ENCODE data around the gene RTP3. TPM values are rescaled to one million over a fixed set of nuclear protein-coding genes. Genes with fewer than 3 reads are reported as not detected.

The RTP3 gene
- polyA plus RNA-seq, 6 donors from 2014 or later, result not detected

DNA sequence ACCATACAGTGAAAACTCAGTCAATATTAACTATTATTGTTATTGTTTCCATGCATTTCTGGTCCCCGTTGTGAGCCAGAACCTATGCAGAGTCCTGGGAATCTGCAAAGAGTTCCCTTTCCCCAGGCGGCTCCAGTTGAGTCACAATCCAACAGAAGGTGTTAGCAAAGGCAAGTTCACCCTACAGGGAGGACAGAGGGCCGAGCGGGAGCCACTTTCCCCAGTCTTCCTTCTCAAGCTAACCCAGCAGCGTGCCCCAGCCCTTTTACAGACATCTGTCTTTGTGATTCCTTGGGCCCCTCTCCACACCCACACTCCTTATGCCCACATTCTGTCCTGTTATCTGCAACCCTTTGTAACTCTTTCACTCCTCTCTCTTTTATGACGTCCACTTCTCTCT lies 20.0 kb upstream of the RTP3 start:
- Mint-ChIP-seq H3K4me1 (no peaks in the 10 kb centered on the region), H3K27ac (no peak overlapping the region), H3K4me3 (no peak overlapping the region), H3K36me3 (peaks cover 4 to 18% of the 10 kb centered on the region in 2 donors), H3K27me3 (peaks cover 27 to 59% (median 54%) of the 10 kb centered on the region in 3 donors), H3K9me3 (peaks cover 8 to 22% (median 11%) of the 10 kb centered on the region in 7 donors)
- no peak for DNase-seq
- no peak for ATAC-seq (ENCODE audit: low read depth in 2 of 2)

DNA sequence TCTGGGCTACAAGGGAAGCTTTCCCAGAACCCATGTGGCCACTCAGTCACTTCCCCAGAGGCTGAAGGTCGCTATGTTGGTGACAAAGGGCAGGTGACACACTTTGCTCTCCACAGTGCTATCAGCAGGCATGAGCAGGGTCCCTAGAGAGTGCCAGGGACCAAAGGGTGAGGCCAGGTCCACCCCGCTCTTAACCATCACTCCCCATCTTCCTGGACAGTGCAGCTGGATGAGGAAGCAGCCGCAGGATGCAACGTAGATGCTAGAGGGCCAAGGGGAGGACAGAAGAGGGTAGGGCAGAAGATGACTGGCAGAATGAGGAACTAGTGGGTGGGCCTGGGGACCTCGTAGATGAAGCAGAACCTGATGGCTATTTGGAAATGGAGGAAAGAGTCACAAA lies 19.4 kb upstream of the RTP3 start:
- Mint-ChIP-seq H3K4me1 (no peaks in the 10 kb centered on the region), H3K9me3 (peaks cover 8 to 22% (median 11%) of the 10 kb centered on the region in 7 donors), H3K27me3 (peaks cover 21 to 53% (median 48%) of the 10 kb centered on the region in 3 donors), H3K27ac (peak overlapping the region in 1 of 6 donors; percentile 6), H3K4me3 (no peak overlapping the region), H3K36me3 (peaks cover 4 to 18% of the 10 kb centered on the region in 2 donors)
- DNase-seq (no peak), ATAC-seq (ENCODE audit: low read depth in 2 of 2) (no peak)

DNA sequence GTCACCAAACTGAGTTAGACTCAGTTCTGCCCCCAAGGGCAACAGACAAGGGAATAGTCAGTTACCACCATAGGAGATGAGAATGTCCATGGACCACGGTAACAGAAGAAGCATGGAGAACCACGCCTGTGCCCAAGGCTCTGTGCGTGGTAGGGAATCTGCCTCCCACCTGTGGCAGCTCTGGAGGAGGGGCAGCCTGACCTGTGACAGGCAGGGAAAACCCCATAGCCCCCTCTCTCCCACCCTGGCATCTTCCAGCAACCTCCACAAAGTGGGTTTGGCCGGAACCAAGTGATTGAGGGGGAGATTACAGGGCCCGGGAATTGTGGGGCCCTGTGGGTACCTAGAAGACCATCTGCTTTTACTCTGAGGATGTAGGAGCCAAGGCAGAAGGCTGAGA lies 18.8 kb upstream of the RTP3 start:
- DNase-seq (no peak), ATAC-seq (ENCODE audit: low read depth in 2 of 2) (no peak)
- Mint-ChIP-seq H3K27me3 (peaks cover 17 to 47% (median 42%) of the 10 kb centered on the region in 3 donors), H3K4me3 (no peak overlapping the region), H3K36me3 (peaks cover 4 to 18% of the 10 kb centered on the region in 2 donors), H3K9me3 (peaks cover 8 to 17% (median 11%) of the 10 kb centered on the region in 7 donors), H3K4me1 (no peaks in the 10 kb centered on the region), H3K27ac (peak overlapping the region in 2 of 6 donors; percentile 21 to 47)

DNA sequence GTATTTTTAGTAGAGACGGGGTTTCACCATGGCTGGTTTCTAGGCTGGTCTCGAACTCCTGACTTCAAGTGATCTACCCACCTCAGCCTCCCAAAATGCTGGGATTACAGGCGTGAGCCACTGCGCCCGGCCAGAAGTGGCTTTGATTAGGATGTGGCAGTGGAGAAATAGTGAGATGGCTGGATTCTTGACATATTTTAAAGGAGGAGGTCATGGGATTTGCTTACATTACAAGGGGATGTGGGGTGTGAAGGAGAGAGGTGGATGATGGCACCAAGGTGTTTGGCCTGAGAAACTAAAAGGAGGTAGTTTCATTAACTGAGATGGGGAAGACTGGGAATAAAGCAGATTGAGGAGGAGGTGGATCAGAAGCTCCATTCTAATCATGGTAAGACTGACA lies 18.1 kb upstream of the RTP3 start:
- ATAC-seq (ENCODE audit: low read depth in 2 of 2), result no peak

DNA sequence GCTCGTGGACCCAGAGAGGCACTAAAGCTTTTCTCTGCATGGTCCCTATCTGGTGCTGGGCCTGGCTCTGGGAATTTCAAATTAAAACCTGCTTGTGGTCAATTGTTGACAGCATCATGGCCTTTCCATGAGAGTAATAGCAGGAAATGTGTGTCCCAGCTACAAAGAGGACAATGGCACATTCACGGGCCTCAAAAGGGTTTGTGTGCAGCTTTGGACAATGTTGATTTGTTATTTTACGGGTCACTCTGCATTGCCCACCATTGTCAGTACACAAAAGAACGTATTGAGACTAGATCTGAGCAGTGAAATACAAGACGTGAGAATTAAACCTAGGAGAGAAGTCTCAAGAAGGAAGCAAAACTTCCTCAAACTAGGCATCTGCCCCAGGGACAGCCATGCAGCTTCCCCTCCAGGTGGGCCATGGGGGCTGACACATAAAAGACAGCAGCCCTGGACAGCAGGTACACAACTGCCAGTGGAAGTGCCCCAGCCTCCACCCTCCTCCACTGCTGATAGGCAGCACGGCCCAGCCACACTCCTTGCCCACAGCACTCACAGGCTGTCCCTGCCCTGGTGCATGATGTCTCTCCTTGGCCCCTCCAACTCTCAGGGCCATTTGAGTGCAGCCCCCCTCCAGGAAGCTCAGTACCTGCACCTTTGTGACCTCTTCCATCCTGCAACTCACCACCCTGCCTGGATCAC lies 17.1 kb upstream of the RTP3 start:
- Mint-ChIP-seq H3K4me1 (no peaks in the 10 kb centered on the region), H3K27me3 (peaks cover 10 to 42% (median 36%) of the 10 kb centered on the region in 3 donors), H3K4me3 (no peak overlapping the region), H3K27ac (no peak overlapping the region), H3K9me3 (peaks cover 0 to 1% (median 0%) of the 10 kb centered on the region in 7 donors), H3K36me3 (peaks cover 0 to 1% of the 10 kb centered on the region in 2 donors)
- no peak for DNase-seq
- ATAC-seq (ENCODE audit: low read depth in 2 of 2), result no peak

More for the DNA sequence above, 18.1 kb upstream of the RTP3 start:
- H3K9me3 Mint-ChIP-seq, result peaks cover 4 to 11% (median 7%) of the 10 kb centered on the region in 7 donors
- H3K36me3 Mint-ChIP-seq, result peaks cover 4 to 11% of the 10 kb centered on the region in 2 donors
- H3K4me1 Mint-ChIP-seq, result no peaks in the 10 kb centered on the region
- no peak for DNase-seq
- H3K4me3 Mint-ChIP-seq, result no peak overlapping the region
- peaks cover 16 to 42% (median 41%) of the 10 kb centered on the region in 3 donors for H3K27me3 Mint-ChIP-seq
- no peak overlapping the region for H3K27ac Mint-ChIP-seq

DNA sequence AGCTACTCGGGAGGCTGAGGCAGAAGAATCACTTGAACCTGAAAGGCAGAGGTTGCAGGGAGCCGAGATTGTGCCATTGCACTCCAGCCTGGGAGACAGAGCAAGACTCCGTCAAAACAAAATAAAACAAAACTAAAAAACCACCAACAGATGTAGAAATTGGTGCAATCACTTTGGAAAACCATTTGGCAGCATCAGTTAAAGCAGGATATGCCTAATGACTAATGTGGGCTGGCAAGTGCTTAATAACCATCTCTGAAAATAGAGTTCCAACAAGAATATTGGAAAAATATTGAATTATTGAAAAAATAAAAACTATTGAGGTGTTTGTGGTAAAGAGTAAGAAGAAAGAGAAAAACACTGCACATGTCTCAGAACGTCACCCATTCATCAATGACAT lies 16.1 kb upstream of the RTP3 start:
- no peak for DNase-seq
- Mint-ChIP-seq H3K27ac (peak overlapping the region in 1 of 6 donors; percentile 40), H3K4me3 (no peak overlapping the region), H3K9me3 (no peaks in the 10 kb centered on the region), H3K36me3 (no peaks in the 10 kb centered on the region), H3K4me1 (no peaks in the 10 kb centered on the region), H3K27me3 (peaks cover 10 to 42% (median 36%) of the 10 kb centered on the region in 3 donors)
- ATAC-seq (ENCODE audit: low read depth in 2 of 2), result no peak

DNA sequence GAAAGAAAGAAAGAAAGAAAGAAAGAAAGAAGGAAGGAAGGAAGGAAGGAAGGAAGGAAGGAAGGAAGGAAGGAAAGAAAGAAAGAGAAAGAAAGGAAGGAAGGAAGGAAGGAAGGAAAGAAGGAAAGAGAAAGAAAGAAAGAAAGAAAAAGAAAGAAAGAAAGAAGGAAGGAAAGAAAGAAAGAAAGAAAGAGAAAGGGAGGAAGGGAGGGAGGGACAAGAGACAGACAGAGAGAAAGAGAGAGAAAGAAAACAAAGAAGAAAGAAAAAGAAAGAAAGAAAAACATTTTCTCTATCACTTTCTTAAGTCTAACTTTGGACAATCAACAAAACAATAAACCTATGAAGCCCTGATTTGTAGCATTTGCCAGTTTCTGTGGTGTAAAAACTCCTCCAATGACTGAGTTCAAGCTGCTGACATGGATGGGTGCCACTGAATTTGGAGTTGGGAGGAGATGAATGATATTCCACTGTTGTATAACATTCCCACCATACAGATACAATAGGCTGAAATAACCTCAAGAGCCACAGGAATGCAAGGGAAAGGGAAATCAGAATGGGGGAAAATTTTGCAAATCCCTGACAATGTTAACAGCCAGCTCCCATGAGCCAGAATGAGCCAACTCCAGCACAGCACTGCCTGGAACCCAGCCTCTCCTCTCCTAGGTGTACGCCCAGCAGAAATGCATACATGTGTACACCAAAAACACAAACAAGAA lies 15.0 kb upstream of the RTP3 start:
- H3K4me3 Mint-ChIP-seq, result no peak overlapping the region
- no peaks in the 10 kb centered on the region for H3K9me3 Mint-ChIP-seq
- H3K27me3 Mint-ChIP-seq, result peaks cover 13 to 41% (median 37%) of the 10 kb centered on the region in 3 donors
- ATAC-seq (ENCODE audit: low read depth in 2 of 2) (no peak), DNase-seq (no peak)
- no peak overlapping the region for H3K27ac Mint-ChIP-seq
- H3K36me3 Mint-ChIP-seq, result no peaks in the 10 kb centered on the region
- H3K4me1 Mint-ChIP-seq, result no peaks in the 10 kb centered on the region

DNA sequence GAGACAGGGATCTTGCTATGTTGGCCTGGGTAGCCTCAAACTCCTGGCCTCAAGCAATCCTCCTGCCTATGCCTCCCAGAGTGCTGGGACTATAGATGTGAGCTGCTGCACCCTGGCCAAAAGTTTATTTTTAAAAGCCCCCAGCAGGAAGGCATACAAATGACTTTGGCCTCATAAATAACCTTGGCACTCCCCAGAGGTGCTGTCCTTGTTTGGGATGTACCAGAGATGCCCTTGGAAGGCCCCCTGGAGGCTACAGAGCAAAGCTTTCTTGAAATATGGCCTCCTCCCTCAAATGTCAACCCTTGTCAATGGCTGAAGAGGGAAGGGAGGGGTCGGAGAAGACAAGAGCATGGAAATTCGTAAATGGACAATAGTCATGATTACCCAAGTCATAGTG lies 14.0 kb upstream of the RTP3 start:
- peaks cover 17 to 33% (median 27%) of the 10 kb centered on the region in 3 donors for H3K27me3 Mint-ChIP-seq
- ATAC-seq (ENCODE audit: low read depth in 2 of 2), result no peak
- no peaks in the 10 kb centered on the region for H3K36me3 Mint-ChIP-seq
- H3K4me1 Mint-ChIP-seq, result peaks cover under 1 to 4% (median 4%) of the 10 kb centered on the region in 3 donors
- DNase-seq, result no peak
- H3K9me3 Mint-ChIP-seq, result no peaks in the 10 kb centered on the region
- H3K27ac Mint-ChIP-seq, result no peak overlapping the region
- H3K4me3 Mint-ChIP-seq, result no peak overlapping the region

DNA sequence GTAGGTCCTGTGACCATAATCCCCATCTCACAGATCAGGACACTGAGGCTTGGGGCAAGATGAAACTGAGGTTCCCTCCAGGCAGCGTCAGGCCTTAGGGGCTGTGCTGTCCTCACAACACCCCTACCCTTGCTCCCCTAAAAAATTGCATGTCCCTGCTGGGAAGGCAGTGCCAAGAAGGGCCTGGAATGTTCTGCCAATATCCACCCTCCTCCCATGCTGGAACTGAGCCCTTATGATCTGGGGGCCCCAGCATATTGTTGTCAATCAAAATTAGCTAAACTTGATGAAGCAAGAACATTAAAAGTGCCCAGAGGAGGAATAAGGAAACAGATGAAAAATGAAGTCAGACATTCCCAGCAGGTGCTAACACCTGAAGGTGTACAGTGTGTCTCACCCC lies 13.4 kb upstream of the RTP3 start:
- H3K27me3 Mint-ChIP-seq, result peaks cover 15 to 28% (median 21%) of the 10 kb centered on the region in 3 donors
- no peak overlapping the region for H3K27ac Mint-ChIP-seq
- ATAC-seq (ENCODE audit: low read depth in 2 of 2) (no peak), DNase-seq (no peak)
- H3K4me3 Mint-ChIP-seq, result no peak overlapping the region
- peaks cover 6 to 9% (median 9%) of the 10 kb centered on the region in 3 donors for H3K4me1 Mint-ChIP-seq
- no peaks in the 10 kb centered on the region for H3K36me3 Mint-ChIP-seq
- no peaks in the 10 kb centered on the region for H3K9me3 Mint-ChIP-seq

DNA sequence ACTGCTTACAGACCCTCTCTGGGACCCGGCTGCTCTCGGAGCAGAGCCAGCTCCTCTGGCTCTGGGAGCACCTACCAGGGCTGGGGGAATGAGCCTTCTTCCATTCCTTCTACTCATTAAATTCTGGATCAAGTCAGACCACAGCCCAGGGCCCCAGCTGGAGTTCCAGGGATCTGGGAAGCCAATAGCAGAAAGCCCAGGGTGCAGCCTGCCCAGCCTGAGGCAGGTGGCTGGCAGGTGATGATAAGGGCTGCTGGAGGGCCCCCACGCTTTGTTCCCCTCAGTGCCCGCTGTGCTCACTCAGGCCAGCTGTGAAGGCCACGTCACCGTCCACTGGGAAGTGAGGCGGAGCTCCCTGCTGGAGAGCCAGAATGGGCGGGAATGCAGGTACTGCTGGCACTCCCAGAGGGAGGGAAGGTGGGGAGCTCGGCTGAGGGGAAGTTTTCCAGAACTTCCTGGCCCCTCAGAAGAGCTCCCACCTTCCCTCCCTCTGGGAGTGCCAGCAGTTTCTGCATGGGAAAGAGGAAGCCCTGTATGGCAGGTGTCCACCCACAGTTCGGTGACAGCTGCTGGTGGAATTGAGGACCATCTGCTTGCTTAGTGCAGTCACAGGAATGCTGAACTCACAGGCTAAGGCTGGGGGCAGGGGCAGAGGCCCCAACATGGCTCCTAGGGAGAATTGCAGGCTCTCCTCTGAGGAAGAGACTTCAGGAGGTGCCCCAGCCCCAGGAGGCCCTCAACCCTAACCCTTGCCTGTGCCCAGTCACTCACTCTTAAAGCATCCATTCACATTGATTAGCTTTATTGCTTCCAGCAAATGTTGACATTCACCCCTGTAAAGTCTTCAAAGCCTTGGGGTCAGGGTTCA lies 12.6 kb upstream of the RTP3 start:
- H3K4me1 Mint-ChIP-seq, result peaks cover 6 to 11% (median 9%) of the 10 kb centered on the region in 3 donors
- no peak overlapping the region for H3K27ac Mint-ChIP-seq

DNA sequence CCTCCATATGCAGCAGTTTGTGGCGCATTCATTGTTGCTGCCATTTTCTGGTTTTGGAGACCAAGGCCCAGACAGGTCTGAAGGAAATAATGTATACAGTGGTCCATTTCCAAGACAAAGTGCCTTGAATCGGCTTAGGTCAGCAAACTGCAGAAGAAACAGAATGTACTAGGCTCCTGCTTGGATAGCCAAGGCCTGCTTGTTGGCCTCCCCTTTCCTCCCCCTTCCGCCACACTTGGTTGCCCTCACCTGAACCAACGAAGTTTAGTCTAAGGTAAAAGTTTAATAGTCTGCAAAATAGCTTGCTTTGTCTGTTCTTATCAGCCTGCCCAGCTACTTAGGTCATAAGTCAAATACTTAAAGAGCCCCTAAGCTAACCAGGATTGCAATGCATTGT lies 12.0 kb upstream of the RTP3 start:
- Mint-ChIP-seq H3K36me3 (no peaks in the 10 kb centered on the region), H3K27ac (no peak overlapping the region), H3K27me3 (peaks cover 9 to 15% (median 10%) of the 10 kb centered on the region in 3 donors), H3K4me1 (peaks cover 6 to 11% (median 9%) of the 10 kb centered on the region in 3 donors), H3K4me3 (no peak overlapping the region), H3K9me3 (no peaks in the 10 kb centered on the region)
- DNase-seq (no peak), ATAC-seq (ENCODE audit: low read depth in 2 of 2) (no peak)

More for the DNA sequence above, 12.6 kb upstream of the RTP3 start:
- Mint-ChIP-seq H3K4me3 (no peak overlapping the region), H3K27me3 (peaks cover 9 to 21% (median 14%) of the 10 kb centered on the region in 3 donors), H3K36me3 (no peaks in the 10 kb centered on the region), H3K9me3 (no peaks in the 10 kb centered on the region)
- ATAC-seq (ENCODE audit: low read depth in 2 of 2) (no peak), DNase-seq (no peak)

DNA sequence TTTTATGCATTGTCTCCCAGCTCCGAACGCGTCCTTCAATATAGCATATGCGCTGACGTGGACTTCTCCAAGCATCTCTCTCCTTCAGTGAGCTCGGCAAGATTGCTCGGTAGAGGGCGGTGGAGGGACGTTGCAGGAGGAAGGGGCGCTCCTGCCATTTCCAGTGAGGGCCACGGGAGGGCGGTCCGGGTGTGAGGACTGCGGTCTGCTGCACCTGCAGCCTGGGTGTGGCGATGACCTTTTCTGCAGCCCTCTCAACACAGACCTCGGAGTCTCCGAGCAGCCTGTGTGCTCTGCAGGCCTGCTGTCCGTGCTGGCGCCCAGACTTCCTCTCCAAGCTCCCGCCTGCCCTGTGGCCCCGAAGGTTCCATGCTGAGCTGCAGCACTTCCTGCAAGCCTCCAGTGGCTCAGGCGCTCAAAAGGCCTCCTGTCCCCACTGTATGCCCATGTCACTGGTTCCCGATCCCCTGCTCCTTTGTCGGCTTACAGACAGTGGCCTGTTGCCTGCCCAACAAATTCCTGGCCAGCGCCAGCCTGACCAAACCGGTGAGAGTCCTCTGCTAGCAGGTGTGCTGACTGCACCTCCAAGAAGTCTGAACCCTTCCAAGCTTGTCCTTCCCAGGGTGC lies 8.9 kb upstream of the RTP3 start:
- ATAC-seq (ENCODE audit: low read depth in 2 of 2) (peak; percentile 97 to 99), DNase-seq (peak; percentile 91)
- H3K27me3 Mint-ChIP-seq, result peaks cover 6 to 14% (median 13%) of the 10 kb centered on the region in 3 donors
- peak overlapping the region in 3 of 6 donors; percentile 15 to 62 (median 30) for H3K27ac Mint-ChIP-seq
- peak overlapping the region in 6 of 8 donors; percentile 21 to 62 (median 39) for H3K4me3 Mint-ChIP-seq
- H3K4me1 Mint-ChIP-seq, result peaks cover 6 to 11% (median 9%) of the 10 kb centered on the region in 3 donors
- H3K9me3 Mint-ChIP-seq, result no peaks in the 10 kb centered on the region
- no peaks in the 10 kb centered on the region for H3K36me3 Mint-ChIP-seq

DNA sequence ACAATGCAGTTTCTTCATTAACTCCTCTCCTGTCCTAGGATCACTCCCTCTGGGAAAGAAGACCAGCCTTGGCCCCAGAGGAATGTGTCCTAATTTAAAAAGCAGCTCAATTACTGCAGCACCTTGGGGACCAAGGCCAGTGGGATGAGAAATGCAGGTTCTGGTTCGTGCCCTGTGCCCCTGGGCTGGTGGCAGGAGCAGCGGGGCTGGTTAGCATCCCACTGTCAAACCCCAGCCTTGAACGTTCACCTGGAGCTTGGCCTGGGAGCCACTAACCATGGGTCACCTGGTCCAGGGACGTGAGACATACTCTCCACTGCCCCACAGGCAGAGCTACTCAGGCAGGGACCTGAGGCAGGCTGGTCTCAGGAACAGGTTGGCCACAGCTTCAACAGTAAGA lies 8.4 kb upstream of the RTP3 start:
- ATAC-seq (ENCODE audit: low read depth in 2 of 2) (no peak), DNase-seq (no peak)
- Mint-ChIP-seq H3K4me1 (peaks cover 6 to 11% (median 9%) of the 10 kb centered on the region in 3 donors), H3K36me3 (no peaks in the 10 kb centered on the region), H3K9me3 (no peaks in the 10 kb centered on the region), H3K4me3 (peak overlapping the region in 4 of 8 donors; percentile 20 to 62 (median 24)), H3K27me3 (peaks cover 6 to 14% (median 13%) of the 10 kb centered on the region in 3 donors), H3K27ac (peak overlapping the region in 1 of 6 donors; percentile 62)
